Choroid plexus epithelial cell (primary cell): ENCODE measurements around the gene GNB5.

Experiments
- DNase-seq: peaks from one replicate; pipeline ENCODE4 v3.0.0-alpha.2; 2010; ENCODE audit warnings: low read depth
- H3K4me3 ChIP-seq: 2 replicates; pipeline ENCODE4 v1.5.1; 2011; ENCODE audit warnings: low read depth, mild to moderate bottlenecking, control low read depth, low read length, moderate library complexity
- CTCF ChIP-seq: conservative IDR thresholded peaks from 2 replicates; pipeline ENCODE4 v1.5.1; 2011; ENCODE audit warnings: low read depth, mild to moderate bottlenecking, control low read depth, inconsistent platforms, low read length, moderate library complexity

GNB5 gene

GRCh38 chr15:52162260-52162659 is 28.9 kb downstream of the GNB5 start:
- TF ChIP-seq CTCF, result no peak
- H3K4me3 ChIP-seq, result no peak overlapping the region
- DNase-seq, result peak; percentile 70

- no peak for TF ChIP-seq CTCF
- DNase-seq, result no peak
- no peak overlapping the region for H3K4me3 ChIP-seq
Observed at GRCh38 chr15:52161406-52161966, 29.7 kb downstream of the GNB5 start.

GRCh38 chr15:52159645-52160044 is 31.5 kb downstream of the GNB5 start:
- no peak for TF ChIP-seq CTCF
- no peak overlapping the region for H3K4me3 ChIP-seq
- no peak for DNase-seq

DNA sequence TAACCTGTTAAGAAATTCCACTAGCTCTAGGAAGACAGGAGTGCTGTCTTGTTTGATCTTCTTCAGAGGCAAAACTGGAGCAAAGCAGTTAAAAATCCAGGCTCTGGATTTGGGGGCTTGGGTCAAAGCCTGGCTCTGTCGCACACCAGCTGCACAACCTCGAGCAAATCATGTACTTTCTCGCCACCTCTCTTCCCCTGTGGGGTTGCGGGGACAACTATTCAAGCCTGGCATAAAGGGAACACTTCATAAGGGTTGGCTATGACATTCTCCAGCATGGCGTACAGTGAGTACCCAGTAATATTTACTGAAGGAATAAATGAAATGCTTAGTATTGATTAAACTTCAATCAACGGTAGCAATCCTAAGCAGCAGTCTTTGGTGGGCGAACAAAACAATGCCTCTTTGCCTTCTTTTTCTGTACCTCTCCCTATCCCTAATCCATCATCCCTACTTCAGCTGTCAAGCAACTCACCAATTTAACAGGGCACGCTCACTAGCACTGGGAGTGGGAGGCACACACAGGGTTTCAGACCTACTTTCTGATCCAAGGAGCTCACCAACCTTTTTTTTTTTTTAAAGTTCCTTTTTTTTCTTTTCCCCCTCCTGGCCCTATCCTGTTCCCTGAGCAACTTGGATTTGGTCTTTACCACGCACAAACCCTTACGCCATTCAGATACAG is 33.0 kb downstream of the GNB5 start:
- no peak for DNase-seq
- H3K4me3 ChIP-seq, result no peak overlapping the region
- TF ChIP-seq CTCF, result no peak

DNA sequence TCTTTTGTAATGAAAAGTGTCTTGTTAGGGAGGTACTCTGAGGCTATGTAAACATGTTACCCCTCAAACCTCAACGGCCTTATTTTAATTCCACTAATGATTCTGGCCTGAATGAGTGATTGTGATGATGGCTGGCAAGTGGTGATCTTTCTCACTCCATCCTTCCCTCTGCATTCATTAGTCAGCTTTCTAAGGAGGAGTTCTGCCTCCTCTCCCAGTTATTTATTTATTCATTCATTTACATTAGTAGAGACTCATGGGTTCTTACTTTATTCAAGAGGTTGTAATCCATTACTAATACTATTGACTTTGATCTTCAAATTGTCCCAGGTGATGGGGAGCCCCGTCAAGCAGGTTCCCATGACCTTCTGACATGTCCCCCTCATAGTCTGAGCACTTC is 35.3 kb downstream of the GNB5 start:
- DNase-seq, result no peak
- TF ChIP-seq CTCF, result no peak
- no peak overlapping the region for H3K4me3 ChIP-seq

- DNase-seq, result no peak
- H3K4me3 ChIP-seq, result no peak overlapping the region
- TF ChIP-seq CTCF, result no peak
Observed at GRCh38 chr15:52154896-52155865, 36.0 kb downstream of the GNB5 start.
